Prostate gland (tissue), 2 donors: Measurements from ENCODE around the gene CYTH4. TPM values are rescaled to one million over a fixed set of nuclear protein-coding genes. Genes with fewer than 3 reads are reported as not detected.
A peak's percentile ranks its signal among the peaks of the same experiment; 100 is the strongest.

Experiments
- DNase-seq: peaks from one replicate; pipeline ENCODE4 v3.0.0-alpha.2; 2019; ENCODE audit warnings: low spot score
- H3K27ac ChIP-seq, 2 donors: fragments of 200-600 bp; sonication (generic); 2 replicates each; pipeline ENCODE4 v1.5.1; 2017 to 2019
- H3K27me3 ChIP-seq: fragments of 200-600 bp; sonication (generic); replicated peaks from 2 replicates; pipeline ENCODE4 v1.5.1; 2019; ENCODE audit not compliant: insufficient read depth
- H3K36me3 ChIP-seq, 2 donors: fragments of 200-600 bp; sonication (generic); 1 replicate in 1 of 2; 2 replicates in 1 of 2; pipeline versions ENCODE4 v1.5.1 to v1.8.1; 2017 to 2019
- H3K4me1 ChIP-seq: fragments of 200-600 bp; sonication (generic); replicated peaks from 2 replicates; pipeline ENCODE4 v1.5.1; 2019
- H3K4me3 ChIP-seq, 2 donors: fragments of 200-600 bp; sonication (generic); 2 replicates each; pipeline ENCODE4 v1.5.1; 2017 to 2019
- H3K9me3 ChIP-seq: fragments of 200-600 bp; sonication (generic); 2 replicates; pipeline ENCODE4 v1.5.1; 2017
- POLR2A ChIP-seq: fragments of 450-650 bp; IDR thresholded peaks from one replicate; pipeline ENCODE4 v1.6.1; 2016; ENCODE audit warnings: antibody characterized with exemption, mild to moderate bottlenecking
- POLR2AphosphoS5 ChIP-seq: sonication (generic); formaldehyde crosslinking; IDR thresholded peaks from one replicate; pipeline ENCODE4 v1.6.1; 2017; ENCODE audit warnings: antibody characterized with exemption
- WGBS: methylation state at CpG from one replicate; pipeline ENCODE4 v1.1.5; 2018; 5-methylcytosine and 5-hydroxymethylcytosine counted together
- intact Hi-C: fragments of 100-400 bp; cut with DNase I; formaldehyde crosslinking; loops from one replicate; pipeline ENCODE4 v1.14.2; 2022
- total RNA-seq, 2 donors: library from RNA; depleted of rRNA; stranded (reverse); fragments of >200 nt; gene quantifications; one replicate each; pipeline ENCODE4 v1.1.0, GENCODE V29; 2016
- TF ChIP-seq, protein P1 (sequence below), 4 experiments: fragments of 200-600 bp in 2 of 4; fragments of 450-650 bp in 2 of 4; sonication (generic) in 2 of 4; IDR thresholded peaks; 1 replicate in 3 of 4; 2 replicates in 1 of 4; pipeline ENCODE4 v1.5.1; 2016 to 2019; ENCODE audit warnings: antibody characterized with exemption in 4 of 4, mild to moderate bottlenecking in 2 of 4, moderate library complexity in 2 of 4

CYTH4 gene
- total RNA-seq, 2 donors from 2014 or later = 4.7 to 5.5 TPM

DNA sequence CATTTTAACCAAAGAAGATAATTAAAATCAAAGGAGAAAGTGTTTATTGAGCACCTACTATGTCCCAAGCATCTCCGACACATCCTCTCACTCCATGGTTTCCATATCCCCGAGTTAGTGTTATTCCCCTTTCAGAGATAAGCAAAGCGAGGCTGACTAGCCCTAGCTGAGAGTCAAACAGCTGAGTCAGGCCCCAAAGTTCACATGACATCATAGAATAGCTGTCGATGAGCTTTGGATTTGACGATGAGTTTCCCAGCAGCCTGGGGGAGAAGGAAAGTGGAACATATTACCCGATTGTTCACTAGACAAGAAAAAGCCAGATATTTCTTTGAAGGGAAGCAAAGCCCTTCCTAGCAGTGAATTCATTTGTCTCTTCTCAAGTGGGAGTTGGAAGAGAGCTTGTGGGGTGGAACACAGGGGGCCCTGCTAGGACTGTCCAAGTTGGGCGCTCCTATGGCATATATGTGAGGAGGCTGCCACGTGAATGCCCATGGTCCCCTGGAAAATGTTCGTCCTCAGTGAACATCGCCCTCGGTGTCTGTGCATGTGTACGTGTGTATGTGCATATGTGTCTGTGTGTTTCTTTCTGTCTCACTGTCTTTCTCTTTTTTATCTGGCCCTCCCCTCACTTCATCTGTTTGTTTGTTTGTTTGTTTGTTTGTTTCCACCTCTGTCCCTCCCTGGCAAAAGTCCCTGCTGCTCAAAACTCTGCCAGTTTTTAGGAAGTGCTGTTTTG, 493 bp upstream of the CYTH4 start:
- WGBS = 88% methylated on average over 12 of the region's 12 CpGs
- H3K4me1 ChIP-seq = no peaks in the 10 kb centered on the region
- no peak overlapping the region for H3K27ac ChIP-seq
- TF ChIP-seq POLR2AphosphoS5 (no peak), POLR2A (no peak)
- TF ChIP-seq, protein P1, sequence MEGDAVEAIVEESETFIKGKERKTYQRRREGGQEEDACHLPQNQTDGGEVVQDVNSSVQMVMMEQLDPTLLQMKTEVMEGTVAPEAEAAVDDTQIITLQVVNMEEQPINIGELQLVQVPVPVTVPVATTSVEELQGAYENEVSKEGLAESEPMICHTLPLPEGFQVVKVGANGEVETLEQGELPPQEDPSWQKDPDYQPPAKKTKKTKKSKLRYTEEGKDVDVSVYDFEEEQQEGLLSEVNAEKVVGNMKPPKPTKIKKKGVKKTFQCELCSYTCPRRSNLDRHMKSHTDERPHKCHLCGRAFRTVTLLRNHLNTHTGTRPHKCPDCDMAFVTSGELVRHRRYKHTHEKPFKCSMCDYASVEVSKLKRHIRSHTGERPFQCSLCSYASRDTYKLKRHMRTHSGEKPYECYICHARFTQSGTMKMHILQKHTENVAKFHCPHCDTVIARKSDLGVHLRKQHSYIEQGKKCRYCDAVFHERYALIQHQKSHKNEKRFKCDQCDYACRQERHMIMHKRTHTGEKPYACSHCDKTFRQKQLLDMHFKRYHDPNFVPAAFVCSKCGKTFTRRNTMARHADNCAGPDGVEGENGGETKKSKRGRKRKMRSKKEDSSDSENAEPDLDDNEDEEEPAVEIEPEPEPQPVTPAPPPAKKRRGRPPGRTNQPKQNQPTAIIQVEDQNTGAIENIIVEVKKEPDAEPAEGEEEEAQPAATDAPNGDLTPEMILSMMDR (IDR thresholded peaks at IDR 0.05) = no peak
- no peaks in the 10 kb centered on the region for H3K36me3 ChIP-seq
- DNase-seq = no peak
- no peaks in the 10 kb centered on the region for H3K9me3 ChIP-seq
- intact Hi-C loops = no loop called here
- no peak overlapping the region for H3K4me3 ChIP-seq
- peaks cover 4% of the 10 kb centered on the region for H3K27me3 ChIP-seq

DNA sequence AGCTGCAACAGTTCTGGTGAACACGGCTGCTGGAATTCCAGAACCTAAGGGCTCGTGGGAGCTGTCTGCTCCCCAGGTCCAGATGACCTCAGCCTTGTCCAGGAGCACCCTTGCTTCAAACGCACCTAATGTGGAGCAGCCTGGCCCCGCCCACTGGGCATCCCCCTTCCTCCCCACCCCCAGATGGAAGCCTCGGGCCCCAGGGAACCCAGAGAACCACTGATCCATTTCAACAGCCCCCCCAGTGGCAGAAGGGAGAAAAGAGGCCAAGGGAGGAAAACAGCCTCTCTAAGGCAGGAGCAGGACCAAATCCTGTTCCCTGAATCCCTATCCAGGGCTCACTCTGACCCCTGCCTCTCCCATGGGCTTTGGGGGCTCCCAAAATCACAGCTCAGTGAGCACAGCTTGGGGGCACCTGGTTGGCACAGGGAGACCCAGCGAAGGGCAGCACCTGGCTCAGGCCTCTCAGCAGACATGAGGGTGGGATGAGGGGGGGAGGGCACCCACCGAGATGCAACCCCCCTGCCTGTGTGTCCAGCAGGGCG, 1.2 kb downstream of the CYTH4 start:
- Histone ChIP-seq H3K27me3 (peaks cover 4% of the 10 kb centered on the region), H3K27ac (no peak overlapping the region), H3K36me3 (no peaks in the 10 kb centered on the region), H3K4me3 (peak overlapping the region in 1 of 2 donors; percentile 2), H3K9me3 (no peaks in the 10 kb centered on the region), H3K4me1 (no peaks in the 10 kb centered on the region)
- DNase-seq = no peak
- TF ChIP-seq, protein P1 (IDR thresholded peaks at IDR 0.05) = no peak
- TF ChIP-seq POLR2A = no peak
- TF ChIP-seq POLR2AphosphoS5 = no peak
- intact Hi-C loops = no loop called here
- 64% methylated on average over 8 of the region's 8 CpGs for WGBS

GRCh38 chr22:37284126-37284804, 2.0 kb downstream of the CYTH4 start:
- Histone ChIP-seq H3K4me1 (no peaks in the 10 kb centered on the region), H3K9me3 (no peaks in the 10 kb centered on the region), H3K36me3 (no peaks in the 10 kb centered on the region), H3K27me3 (peaks cover 4% of the 10 kb centered on the region), H3K4me3 (no peak overlapping the region), H3K27ac (no peak overlapping the region)
- TF ChIP-seq, protein P1 (IDR thresholded peaks at IDR 0.05) = no peak
- TF ChIP-seq POLR2AphosphoS5 (no peak), POLR2A (no peak)
- DNase-seq = no peak
- 70% methylated on average over 9 of the region's 9 CpGs for WGBS
- intact Hi-C loops = no loop called here

- H3K4me3 ChIP-seq = no peak overlapping the region
- WGBS = 41% methylated on average over 14 of the region's 14 CpGs
- no peak overlapping the region for H3K27ac ChIP-seq
- no peak for DNase-seq
- intact Hi-C loops = no loop called here
- H3K27me3 ChIP-seq = peaks cover 4% of the 10 kb centered on the region
- H3K4me1 ChIP-seq = no peaks in the 10 kb centered on the region
- no peaks in the 10 kb centered on the region for H3K9me3 ChIP-seq
- no peaks in the 10 kb centered on the region for H3K36me3 ChIP-seq
- TF ChIP-seq POLR2AphosphoS5 (no peak), POLR2A (no peak)
- TF ChIP-seq, protein P1 (IDR thresholded peaks at IDR 0.05) = no peak
These were observed 2.6 kb downstream of the CYTH4 start for GRCh38 chr22:37284805-37285355.
